ENCODE results near the gene RAD52.

DNA sequence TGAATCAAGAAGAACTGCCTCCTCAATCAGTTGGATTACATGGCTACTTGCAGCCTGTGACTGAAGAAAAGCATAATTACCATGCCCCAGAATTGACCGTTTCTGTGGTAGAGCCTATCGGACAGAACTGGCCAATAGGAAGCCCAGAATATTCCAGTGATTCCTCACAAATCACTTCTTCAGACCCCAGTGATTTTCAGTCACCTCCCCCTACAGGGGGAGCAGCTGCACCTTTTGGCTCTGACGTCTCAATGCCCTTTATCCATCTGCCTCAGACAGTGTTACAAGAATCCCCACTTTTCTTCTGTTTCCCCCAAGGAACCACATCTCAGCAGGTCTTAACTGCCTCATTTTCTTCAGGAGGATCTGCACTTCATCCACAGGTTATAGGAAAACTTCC is 80.8 kb downstream of the RAD52 start:
- TF ChIP-seq EZH2 (IDR thresholded peaks at IDR 0.05; ENCODE audit: borderline replicate concordance, insufficient read depth, low read depth, low read length, poor library complexity, severe bottlenecking), result no peak
- TF ChIP-seq, protein P1, sequence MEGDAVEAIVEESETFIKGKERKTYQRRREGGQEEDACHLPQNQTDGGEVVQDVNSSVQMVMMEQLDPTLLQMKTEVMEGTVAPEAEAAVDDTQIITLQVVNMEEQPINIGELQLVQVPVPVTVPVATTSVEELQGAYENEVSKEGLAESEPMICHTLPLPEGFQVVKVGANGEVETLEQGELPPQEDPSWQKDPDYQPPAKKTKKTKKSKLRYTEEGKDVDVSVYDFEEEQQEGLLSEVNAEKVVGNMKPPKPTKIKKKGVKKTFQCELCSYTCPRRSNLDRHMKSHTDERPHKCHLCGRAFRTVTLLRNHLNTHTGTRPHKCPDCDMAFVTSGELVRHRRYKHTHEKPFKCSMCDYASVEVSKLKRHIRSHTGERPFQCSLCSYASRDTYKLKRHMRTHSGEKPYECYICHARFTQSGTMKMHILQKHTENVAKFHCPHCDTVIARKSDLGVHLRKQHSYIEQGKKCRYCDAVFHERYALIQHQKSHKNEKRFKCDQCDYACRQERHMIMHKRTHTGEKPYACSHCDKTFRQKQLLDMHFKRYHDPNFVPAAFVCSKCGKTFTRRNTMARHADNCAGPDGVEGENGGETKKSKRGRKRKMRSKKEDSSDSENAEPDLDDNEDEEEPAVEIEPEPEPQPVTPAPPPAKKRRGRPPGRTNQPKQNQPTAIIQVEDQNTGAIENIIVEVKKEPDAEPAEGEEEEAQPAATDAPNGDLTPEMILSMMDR (IDR thresholded peaks at IDR 0.05), result no peak
